Stimulated activated naive CD4-positive, alpha-beta T cell (primary cell): ENCODE measurements around the gene HAUS8.
A peak's percentile ranks its signal among the peaks of the same experiment; 100 is the strongest.

Experiments used
- DNase-seq, 6 experiments: peaks; one replicate each; lab custom pipeline; 2025; lab: John Stamatoyannopoulos, UW

HAUS8 gene

GRCh38 chr19:17075864-17076542 is 751 bp upstream of the HAUS8 start:
- DNase-seq: peak; percentile 17 to 65 (median 43)

GRCh38 chr19:17074634-17075034 is 618 bp downstream of the HAUS8 start:
- DNase-seq: no peak

- DNase-seq: peak in 2 of 6 experiments; percentile 29 to 34
These were observed 1.2 kb downstream of the HAUS8 start for GRCh38 chr19:17073869-17074633.

- no peak for DNase-seq
These were observed 4.3 kb downstream of the HAUS8 start for GRCh38 chr19:17070912-17071311.

GRCh38 chr19:17070421-17070820 is 4.8 kb downstream of the HAUS8 start:
- DNase-seq: no peak

- no peak for DNase-seq
These were observed 6.1 kb downstream of the HAUS8 start for GRCh38 chr19:17069193-17069592.

- DNase-seq: no peak
These were observed 11.8 kb downstream of the HAUS8 start for GRCh38 chr19:17063428-17063827.

- DNase-seq: no peak
These were observed 13.6 kb downstream of the HAUS8 start for GRCh38 chr19:17061691-17062090.

GRCh38 chr19:17061205-17061604 is 14.0 kb downstream of the HAUS8 start:
- no peak for DNase-seq

GRCh38 chr19:17060802-17061201 is 14.4 kb downstream of the HAUS8 start:
- no peak for DNase-seq

- DNase-seq: no peak
These were observed 17.0 kb downstream of the HAUS8 start for GRCh38 chr19:17058236-17058635.

- no peak for DNase-seq
These were observed 19.6 kb downstream of the HAUS8 start for GRCh38 chr19:17055636-17056035.

- DNase-seq: no peak
These were observed 20.5 kb downstream of the HAUS8 start for GRCh38 chr19:17054746-17055145.

GRCh38 chr19:17052439-17052838 is 22.8 kb downstream of the HAUS8 start:
- peak in 5 of 6 experiments; percentile 9 to 43 (median 20) for DNase-seq

GRCh38 chr19:17049711-17050280 is 25.5 kb downstream of the HAUS8 start:
- no peak for DNase-seq

- no peak for DNase-seq
These were observed 26.3 kb downstream of the HAUS8 start for GRCh38 chr19:17048885-17049453.

- no peak for DNase-seq
These were observed 29.2 kb downstream of the HAUS8 start for GRCh38 chr19:17045907-17046502.

GRCh38 chr19:17043744-17044143 is 31.5 kb downstream of the HAUS8 start:
- no peak for DNase-seq

GRCh38 chr19:17041976-17042375 is 33.3 kb downstream of the HAUS8 start:
- no peak for DNase-seq

GRCh38 chr19:17037966-17038500 is 37.2 kb downstream of the HAUS8 start:
- no peak for DNase-seq

GRCh38 chr19:17037184-17037583 is 38.1 kb downstream of the HAUS8 start:
- DNase-seq: no peak

- DNase-seq: no peak
These were observed 38.6 kb downstream of the HAUS8 start for GRCh38 chr19:17036640-17037039.
